NCI-H1048 (cell line): ENCODE measurements around the gene NCOR1.
"Not testable (repeated sequence)": the region's sequence is repeated elsewhere in the genome, so short reads cannot be mapped to it uniquely, and the experiment has no call there.

Experiments used
- DNase-seq: peaks from one replicate; lab custom pipeline; 2025; lab: John Stamatoyannopoulos, UW

Gene NCOR1

GRCh38 chr17:16148596-16148995 is 66.7 kb downstream of the NCOR1 start:
- no peak for DNase-seq

DNA sequence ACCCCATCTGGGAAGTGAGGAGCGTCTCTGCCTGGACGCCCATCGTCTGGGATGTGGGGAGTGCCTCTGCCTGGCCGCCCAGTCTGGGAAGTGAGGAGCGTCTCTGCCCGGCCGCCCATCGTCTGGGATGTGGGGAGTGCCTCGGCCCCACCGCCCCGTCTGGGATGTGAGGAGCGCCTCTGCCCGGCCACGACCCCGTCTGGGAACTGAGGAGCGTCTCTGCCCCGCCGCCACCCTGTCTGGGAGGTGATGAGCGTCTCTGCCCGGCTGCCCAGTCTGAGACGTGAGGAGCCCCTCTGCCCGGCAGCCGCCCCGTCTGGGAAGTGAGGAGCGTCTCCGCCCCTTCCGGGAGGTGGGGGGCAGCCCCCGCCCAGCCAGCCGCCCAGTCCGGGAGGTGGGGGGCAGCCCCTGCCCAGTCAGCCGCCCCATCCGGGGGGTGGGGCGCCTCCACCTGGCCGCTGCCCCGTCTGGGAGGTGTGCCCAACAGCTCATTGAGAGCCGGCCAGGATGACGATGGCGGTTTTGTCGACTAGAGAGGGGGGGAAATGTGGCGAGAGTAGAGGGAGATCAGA is 69.9 kb downstream of the NCOR1 start:
- not testable (repeated sequence) for DNase-seq

- no peak for DNase-seq
These were observed 73.6 kb downstream of the NCOR1 start for GRCh38 chr17:16141685-16142084.

DNA sequence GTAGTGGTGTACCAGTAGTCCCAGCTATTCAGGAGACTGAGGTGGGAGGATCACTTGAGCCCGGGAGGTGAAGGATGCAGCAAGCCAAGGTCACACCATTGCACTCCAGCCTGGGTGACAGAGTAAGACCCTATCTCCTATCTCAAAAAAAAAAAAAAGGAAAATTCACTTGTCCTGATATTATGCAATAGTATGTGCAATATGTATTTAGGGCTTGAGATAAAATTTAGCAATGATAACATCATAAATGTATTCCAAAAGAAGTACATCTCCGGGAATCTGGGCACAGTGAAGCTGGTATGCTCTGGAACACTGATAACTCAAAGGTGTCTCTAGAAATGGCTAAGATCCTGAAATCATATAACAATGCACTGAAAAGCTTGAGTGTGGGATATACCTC is 74.5 kb downstream of the NCOR1 start:
- DNase-seq: no peak

GRCh38 chr17:16135461-16135860 is 79.9 kb downstream of the NCOR1 start:
- no peak for DNase-seq

DNA sequence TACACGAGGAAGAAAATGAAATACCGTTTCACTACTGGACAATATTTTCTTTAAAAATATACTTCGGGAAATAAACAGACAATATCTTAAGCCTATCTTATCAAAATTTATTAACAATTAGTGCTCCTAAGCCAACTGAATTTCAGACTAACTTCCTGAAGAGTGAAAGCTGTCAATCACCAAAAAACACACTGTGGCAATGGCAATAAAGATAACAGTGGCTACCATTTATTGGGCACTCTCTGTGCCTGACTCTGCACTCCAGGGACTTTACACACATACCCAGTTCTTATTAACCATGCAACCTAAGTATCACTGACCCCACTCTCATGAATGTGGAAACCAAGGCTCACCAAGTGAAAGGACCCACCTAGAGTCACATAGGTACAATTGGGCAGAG is 83.7 kb downstream of the NCOR1 start:
- no peak for DNase-seq

- DNase-seq: no peak
These were observed 85.7 kb downstream of the NCOR1 start for GRCh38 chr17:16129441-16130205.

DNA sequence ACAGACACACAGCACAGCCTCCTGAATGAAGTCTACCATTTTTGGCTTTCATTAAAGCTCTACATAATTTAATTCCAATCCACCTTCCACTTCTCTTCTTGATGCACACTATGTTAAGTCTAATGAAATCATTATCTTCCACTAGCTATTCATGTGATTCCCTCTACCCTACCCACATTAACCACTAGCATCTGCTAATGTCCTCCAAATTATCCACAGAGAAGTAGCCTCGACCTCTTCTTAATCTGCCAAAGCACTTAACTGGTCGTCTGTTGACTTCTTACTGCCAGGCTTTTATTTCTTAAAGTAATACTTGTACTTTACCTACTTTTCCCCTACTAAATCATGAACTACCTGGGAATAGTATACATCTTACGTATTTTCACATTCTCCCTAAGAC is 91.8 kb downstream of the NCOR1 start:
- DNase-seq: no peak

- DNase-seq: no peak
These were observed 92.5 kb downstream of the NCOR1 start for GRCh38 chr17:16122697-16123434.

GRCh38 chr17:16121915-16122314 is 93.4 kb downstream of the NCOR1 start:
- DNase-seq: no peak

- no peak for DNase-seq
These were observed 94.4 kb downstream of the NCOR1 start for GRCh38 chr17:16120937-16121336.

- DNase-seq: no peak
These were observed 98.2 kb downstream of the NCOR1 start for GRCh38 chr17:16117149-16117548.

DNA sequence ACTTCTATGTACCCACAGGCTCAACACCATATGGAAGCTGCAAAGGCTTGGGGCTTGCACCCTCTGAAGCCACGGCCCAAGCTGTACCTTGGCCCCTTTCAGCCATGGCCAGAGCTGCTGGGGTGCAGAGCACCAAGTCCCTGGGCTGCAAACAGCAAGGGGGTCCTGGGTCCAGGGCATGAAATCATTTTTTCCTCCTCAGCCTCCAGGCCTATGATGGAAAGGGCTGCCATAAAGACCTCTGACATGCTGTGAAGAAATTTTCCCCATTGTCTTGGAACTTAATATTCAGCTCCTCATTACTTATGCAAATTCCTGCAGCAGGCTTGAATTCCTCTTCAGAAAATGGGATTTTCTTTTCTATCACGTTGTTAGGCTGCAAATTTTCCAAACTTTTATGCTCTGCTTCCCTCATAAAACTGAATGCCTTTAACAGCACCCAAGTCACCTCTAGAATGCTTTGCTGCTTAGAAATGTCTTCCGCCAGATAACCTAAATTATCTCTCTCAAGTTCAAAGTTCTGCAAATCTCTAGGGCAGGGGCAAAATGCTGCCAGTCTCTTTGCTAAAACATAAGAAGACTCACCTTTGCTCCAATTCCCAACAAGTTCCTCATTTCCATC is 100.1 kb downstream of the NCOR1 start:
- not testable (repeated sequence) for DNase-seq

GRCh38 chr17:16108871-16109270 is 106.5 kb downstream of the NCOR1 start:
- no peak for DNase-seq

- DNase-seq: no peak
These were observed 106.9 kb downstream of the NCOR1 start for GRCh38 chr17:16108386-16108785.

DNA sequence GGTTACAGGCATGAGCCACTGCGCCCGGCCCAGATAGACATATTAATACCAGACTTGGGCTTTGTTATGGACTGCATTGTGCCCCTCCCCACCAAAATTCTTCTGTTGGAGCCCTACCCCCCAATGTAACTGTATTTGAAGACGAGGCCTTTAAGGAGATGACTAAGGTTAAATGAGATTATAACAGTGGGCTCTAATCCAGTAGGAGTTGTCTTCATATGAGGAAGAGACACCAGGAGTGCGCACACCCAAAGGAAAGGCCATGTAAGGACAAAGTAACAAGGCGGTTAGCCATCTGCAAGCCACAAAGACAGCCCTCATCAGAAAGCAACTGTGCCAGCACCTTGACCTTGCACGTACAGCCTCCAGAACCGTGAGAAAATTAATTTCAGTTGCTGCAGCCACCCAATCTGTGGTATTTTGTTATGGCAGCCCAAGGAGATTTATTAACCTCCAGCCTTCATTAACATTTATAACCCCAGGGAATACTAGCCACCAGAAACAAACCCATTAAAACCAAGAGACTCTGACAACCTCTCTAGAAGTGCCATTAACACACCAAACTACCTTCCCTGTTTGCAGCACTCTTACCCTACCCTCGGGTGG is 108.1 kb downstream of the NCOR1 start:
- no peak for DNase-seq

DNA sequence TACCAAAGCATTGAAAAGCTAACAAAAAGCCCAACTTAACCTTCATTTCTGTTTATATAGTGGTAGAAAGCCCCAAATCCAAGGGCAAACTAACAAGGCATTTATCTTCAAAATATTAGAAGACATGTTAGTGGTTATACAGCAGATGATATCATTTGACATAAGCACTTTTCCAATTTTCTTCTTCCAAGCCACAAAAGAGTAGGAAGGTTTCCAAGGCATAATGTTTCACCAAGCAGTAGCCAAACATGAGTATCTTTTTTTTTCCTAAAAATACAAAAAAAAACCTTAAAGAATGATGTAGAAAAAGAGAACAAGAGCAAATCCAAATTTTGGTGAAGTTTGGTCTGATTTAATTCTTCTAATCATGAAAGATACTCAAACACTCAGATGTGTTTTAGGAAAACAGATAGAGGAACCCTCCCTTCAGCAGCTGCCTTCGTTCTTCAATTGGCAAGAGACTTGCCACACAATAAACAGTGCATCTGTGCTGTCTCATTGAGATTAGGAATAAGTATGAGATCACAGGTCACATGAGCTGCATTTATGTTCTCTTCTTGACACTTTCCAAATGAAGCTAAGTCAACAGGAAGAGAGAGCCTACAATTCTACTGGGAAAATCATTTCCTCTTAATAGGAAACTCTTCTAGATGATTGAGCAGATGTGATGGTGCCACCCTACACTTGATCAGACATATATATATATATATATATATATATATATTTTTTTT is 109.0 kb downstream of the NCOR1 start:
- no peak for DNase-seq

- no peak for DNase-seq
These were observed 111.1 kb downstream of the NCOR1 start for GRCh38 chr17:16104189-16104588.

DNA sequence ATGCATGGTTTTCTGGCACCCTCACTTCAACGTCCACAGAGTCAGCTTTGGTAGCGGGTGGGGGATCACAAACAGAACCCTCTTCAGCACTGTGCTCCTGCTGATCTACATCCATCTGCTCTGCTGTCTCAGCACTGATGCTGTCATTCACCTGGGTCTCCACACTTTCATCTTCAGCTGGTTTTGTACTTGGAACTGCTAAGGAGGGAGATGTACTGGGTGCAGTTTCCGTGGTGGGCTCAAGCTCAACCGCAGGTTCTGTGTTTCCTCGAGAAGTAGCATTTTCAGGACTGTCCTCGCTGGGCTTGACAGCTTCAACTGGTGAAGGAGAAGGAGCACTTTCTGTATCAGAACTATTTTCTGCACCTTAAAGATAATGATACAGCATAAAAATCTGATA is 113.9 kb downstream of the NCOR1 start:
- DNase-seq: no peak

DNA sequence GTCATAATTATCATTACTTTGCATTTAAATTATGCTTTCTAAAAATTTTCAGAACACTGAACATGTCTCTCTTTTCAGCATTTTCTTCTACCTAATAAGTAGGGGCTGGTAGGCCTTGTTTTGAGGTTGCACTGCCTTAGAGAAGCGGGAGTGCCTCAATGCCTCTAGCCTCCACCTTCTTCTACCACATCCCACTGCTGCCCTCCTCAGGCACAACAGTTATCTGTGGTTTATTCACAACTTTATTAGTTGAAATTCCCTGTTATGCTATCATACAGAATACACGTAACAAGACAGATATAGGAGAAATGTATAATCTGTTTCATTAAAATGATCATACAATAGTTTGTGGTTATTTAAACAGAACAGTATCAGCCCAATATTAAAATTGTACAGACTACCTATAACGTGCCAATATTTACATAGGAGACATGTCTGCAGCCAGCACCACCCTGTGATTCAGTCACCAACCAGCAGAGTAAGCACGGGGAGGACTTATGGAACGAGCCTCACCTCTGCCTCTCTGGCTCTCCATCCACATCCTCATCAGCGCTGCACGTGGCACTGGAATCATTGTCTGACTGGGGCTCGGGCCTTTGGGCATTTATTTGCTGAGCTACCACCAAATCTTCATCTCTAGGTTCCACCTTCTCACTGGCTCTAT is 114.5 kb downstream of the NCOR1 start:
- no peak for DNase-seq

DNA sequence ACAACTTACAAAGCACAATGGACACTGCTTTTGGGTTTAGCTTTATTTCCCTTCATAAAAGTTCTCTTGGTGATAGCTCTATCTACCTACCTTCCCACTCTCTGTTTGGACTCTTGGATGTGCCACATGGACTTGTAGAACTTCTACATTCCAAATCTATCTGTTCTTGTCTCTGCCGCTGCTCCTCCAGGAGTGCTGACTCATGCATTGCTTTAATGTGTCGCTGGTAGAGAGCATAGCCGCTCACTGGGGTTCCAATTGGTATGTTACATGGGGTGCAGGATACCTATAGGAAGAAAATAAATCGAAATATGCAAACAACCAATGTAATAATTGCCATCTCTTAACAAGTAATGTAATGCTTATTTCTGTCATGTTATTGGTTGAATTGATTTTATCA is 123.6 kb downstream of the NCOR1 start:
- no peak for DNase-seq
